NB4 (cell line): ENCODE results near the gene COL4A6.

Experiments
- CTCF ChIP-seq: IDR thresholded peaks from one replicate; pipeline ENCODE4 v1.5.1; 2012; ENCODE audit warnings: low read depth, low read length
- MYC ChIP-seq: IDR thresholded peaks from 2 replicates; pipeline ENCODE4 v1.6.1; 2011; ENCODE audit warnings: low read depth, low read length
- POLR2A ChIP-seq: IDR thresholded peaks from 2 replicates; pipeline ENCODE4 v1.6.1; 2011; ENCODE audit warnings: mild to moderate bottlenecking; ENCODE audit not compliant: insufficient read length; ENCODE audit errors: extremely low read depth

GRCh38 chrX:108126661-108127060 lies 311.6 kb downstream of the COL4A6 start:
- no peak for TF ChIP-seq CTCF
- TF ChIP-seq POLR2A = no peak
- TF ChIP-seq MYC = no peak
